HCT116 (cell line): ENCODE data around the gene PAQR4. TPM values are rescaled to one million over a fixed set of nuclear protein-coding genes. Genes with fewer than 3 reads are reported as not detected.

Experiments used
- ATAC-seq: fragments of 200-7000 bp; cut with Tn5 transposase; 2 replicates; pipeline ENCODE4 v1.9.1; 2020; ENCODE audit warnings: mild to moderate bottlenecking, moderate library complexity
- BruUV-seq: library from RNA; stranded (reverse); fragments of 400-500 nt; replicated peaks from 2 replicates; lab custom pipeline; 2021; lab: Mats Ljungman, UMichigan
- CTCF ChIA-PET: fragments of 300-600 bp; sonication (Branson Sonifier 250); formaldehyde crosslinking; loops from one replicate; lab custom pipeline; 2021; ENCODE audit warnings: antibody characterized with exemption; lab: Charles Lee
- POLR2A ChIA-PET: fragments of 300-600, 350-600 bp; sonication (Branson Sonifier 250); formaldehyde crosslinking; loops from one replicate; lab custom pipeline; 2021; ENCODE audit warnings: antibody characterized with exemption; lab: Charles Lee
- RAD21 ChIA-PET, 2 experiments: fragments of 300-600 bp; sonication (Branson Sonifier 250); formaldehyde crosslinking; loops; one replicate each; lab custom pipeline; 2023; ENCODE audit warnings: low total read pairs in 2 of 2; ENCODE audit not compliant: uncharacterized antibody in 2 of 2, unreplicated experiment in 2 of 2, low non-redundant PET in 1 of 2; lab: Charles Lee
- DNase-seq: peaks from one replicate; pipeline ENCODE4 v3.0.0-alpha.2; 2010; ENCODE audit warnings: low read depth, low spot score
- H2AFZ ChIP-seq: fragments of 200-600 bp; shearing (Covaris generic), sonication (generic); 2 replicates; pipeline ENCODE4 v1.6.1; 2017; ENCODE audit warnings: low read depth, mixed run types, mixed read lengths, antibody characterized with exemption, low read length; ENCODE audit not compliant: poor library complexity, severe bottlenecking
- H3K27ac ChIP-seq: 2 replicates; pipeline ENCODE4 v1.5.1; 2012; ENCODE audit warnings: low read depth, low read length
- H3K27me3 ChIP-seq: fragments of 200-600 bp; sonication (generic); 2 replicates; pipeline ENCODE4 v1.6.1; 2016; ENCODE audit warnings: mixed run types, low read length, mixed read lengths; ENCODE audit not compliant: insufficient read depth
- H3K36me3 ChIP-seq, 2 experiments: fragments of 200-500 bp in 1 of 2; fragments of 200-600 bp in 1 of 2; sonication (Bioruptor generic) in 1 of 2; sonication (generic) in 1 of 2; 2 replicates each; pipeline versions ENCODE4 v1.5.1 to v1.6.1; 2014 to 2016; ENCODE audit warnings: low read length in 2 of 2, inconsistent platforms in 1 of 2, mixed read lengths in 1 of 2, mixed run types in 1 of 2; ENCODE audit not compliant: insufficient read depth in 2 of 2, control insufficient read depth in 1 of 2
- H3K4me1 ChIP-seq, 2 experiments: fragments of 200-600 bp in 1 of 2; sonication (generic) in 1 of 2; 2 replicates each; pipeline versions ENCODE4 v1.5.1 to v1.6.1; 2012 to 2017; ENCODE audit warnings: low read length in 2 of 2, inconsistent platforms in 1 of 2, mild to moderate bottlenecking in 1 of 2, mixed read lengths in 1 of 2, mixed run types in 1 of 2, moderate library complexity in 1 of 2; ENCODE audit not compliant: insufficient read depth in 2 of 2, control insufficient read depth in 1 of 2
- H3K4me2 ChIP-seq: fragments of 200-600 bp; sonication (generic); 2 replicates; pipeline ENCODE4 v1.6.1; 2017; ENCODE audit warnings: mixed run types, low read length, mixed read lengths
- H3K4me3 ChIP-seq, 2 experiments: fragments of 200-600 bp in 1 of 2; sonication (generic) in 1 of 2; replicated peaks in 1 of 2; 2 replicates each; pipeline ENCODE4 v1.5.1; 2011 to 2016; ENCODE audit warnings: low read length in 2 of 2, control low read depth in 1 of 2, low read depth in 1 of 2, mild to moderate bottlenecking in 1 of 2, mixed read lengths in 1 of 2, mixed run types in 1 of 2
- H3K79me2 ChIP-seq: fragments of 200-600 bp; sonication (generic); 2 replicates; pipeline ENCODE4 v1.6.1; 2017; ENCODE audit warnings: mild to moderate bottlenecking, mixed run types, low read length, moderate library complexity, mixed read lengths; ENCODE audit not compliant: insufficient read depth
- H3K9ac ChIP-seq: fragments of 200-600 bp; sonication (generic); 2 replicates; pipeline ENCODE4 v1.6.1; 2016; ENCODE audit warnings: low read length, mixed read lengths
- H3K9me2 ChIP-seq: fragments of 200-600 bp; sonication (generic), shearing (Covaris generic); 2 replicates; pipeline ENCODE4 v1.6.1; 2017; ENCODE audit warnings: mixed run types, mild to moderate bottlenecking, moderate library complexity; ENCODE audit not compliant: insufficient read depth
- H3K9me3 ChIP-seq, 2 experiments: fragments of 200-500 bp in 1 of 2; fragments of 200-600 bp in 1 of 2; sonication (Bioruptor generic) in 1 of 2; sonication (generic) in 1 of 2; 2 replicates each; pipeline ENCODE4 v1.6.1; 2014 to 2017; ENCODE audit warnings: low read length in 2 of 2, mixed read lengths in 2 of 2, inconsistent platforms in 1 of 2, low read depth in 1 of 2, mild to moderate bottlenecking in 1 of 2, mixed run types in 1 of 2, moderate library complexity in 1 of 2; ENCODE audit not compliant: control insufficient read depth in 1 of 2, insufficient read depth in 1 of 2
- H4K20me1 ChIP-seq: fragments of 200-600 bp; sonication (generic), shearing (Covaris generic); 2 replicates; pipeline ENCODE4 v1.6.1; 2017; ENCODE audit warnings: mixed run types, mild to moderate bottlenecking, moderate library complexity; ENCODE audit not compliant: insufficient read depth
- CBX3 ChIP-seq: IDR thresholded peaks from 2 replicates; pipeline ENCODE4 v1.6.1; 2012; ENCODE audit warnings: low read depth
- ELF1 ChIP-seq: IDR thresholded peaks from 2 replicates; pipeline ENCODE4 v1.6.1; 2012; ENCODE audit warnings: low read depth, borderline replicate concordance
- EZH2 ChIP-seq: fragments of 200-600 bp; sonication (generic); IDR thresholded peaks from 2 replicates; pipeline ENCODE4 v1.6.1; 2017; ENCODE audit warnings: antibody characterized with exemption, mixed run types
- EZH2phosphoT487 ChIP-seq: fragments of 200-600 bp; IDR thresholded peaks from 2 replicates; pipeline ENCODE4 v1.6.1; 2018; ENCODE audit warnings: antibody characterized with exemption, borderline replicate concordance
- FOSL1 ChIP-seq: IDR thresholded peaks from 2 replicates; pipeline ENCODE4 v1.6.1; 2012; ENCODE audit warnings: low read depth
- POLR2A ChIP-seq: IDR thresholded peaks from 2 replicates; pipeline ENCODE4 v1.7.0; 2011; ENCODE audit warnings: borderline replicate concordance; ENCODE audit not compliant: insufficient read depth, insufficient read length; ENCODE audit errors: extremely low read depth
- POLR2AphosphoS5 ChIP-seq: IDR thresholded peaks from 2 replicates; pipeline ENCODE4 v1.6.1; 2011; ENCODE audit warnings: mild to moderate bottlenecking, low read depth, low read length, moderate library complexity
- RAD21 ChIP-seq: IDR thresholded peaks from 2 replicates; pipeline ENCODE4 v1.6.1; 2012; ENCODE audit warnings: low read depth, mild to moderate bottlenecking
- SP1 ChIP-seq: IDR thresholded peaks from 2 replicates; pipeline ENCODE4 v1.6.1; 2012; ENCODE audit warnings: low read depth
- SRF ChIP-seq: IDR thresholded peaks from 2 replicates; pipeline ENCODE4 v1.6.1; 2012; ENCODE audit warnings: low read depth
- TCF7L2 ChIP-seq: IDR thresholded peaks from 2 replicates; pipeline ENCODE4 v1.7.0; 2011; ENCODE audit warnings: borderline replicate concordance, inconsistent platforms; ENCODE audit not compliant: insufficient read depth, insufficient read length; ENCODE audit errors: extremely low read depth
- YY1 ChIP-seq: IDR thresholded peaks from 2 replicates; pipeline ENCODE4 v1.6.1; 2011; ENCODE audit warnings: low read length, low read depth, moderate library complexity, mild to moderate bottlenecking; ENCODE audit not compliant: insufficient replicate concordance; ENCODE audit errors: extremely low read depth
- ZFX ChIP-seq: fragments of 450-650 bp; IDR thresholded peaks from 2 replicates; pipeline ENCODE4 v1.6.1; 2017
- intact Hi-C: fragments of 100-400 bp; cut with micrococcal nuclease; formaldehyde crosslinking; loops from 2 replicates; pipeline ENCODE4 v1.10.0; 2022
- total RNA-seq: library from RNA; stranded (reverse); gene quantifications from one replicate; pipeline ENCODE4 v1.2.1, GENCODE V29; 2021; ENCODE audit not compliant: unreplicated experiment
- TF ChIP-seq, protein P1 (sequence below), 3 experiments: fragments of 200-600 bp in 1 of 3; sonication (generic) in 1 of 3; IDR thresholded peaks in 2 of 3; conservative IDR thresholded peaks in 1 of 3; 2 replicates each; pipeline ENCODE4 v1.5.1; 2012 to 2017; ENCODE audit warnings: low read depth in 2 of 3, low read length in 2 of 3, antibody characterized with exemption in 1 of 3, borderline replicate concordance in 1 of 3, control low read depth in 1 of 3, mild to moderate bottlenecking in 1 of 3, mixed read lengths in 1 of 3, mixed run types in 1 of 3, moderate library complexity in 1 of 3; ENCODE audit not compliant: insufficient read depth in 1 of 3
- TF ChIP-seq, protein P2 (sequence below): IDR thresholded peaks from 2 replicates; pipeline ENCODE4 v1.6.1; 2012; ENCODE audit warnings: low read depth
- TF ChIP-seq, protein P3 (sequence below): IDR thresholded peaks from 2 replicates; pipeline ENCODE4 v1.6.1; 2011; ENCODE audit warnings: mild to moderate bottlenecking, low read length, moderate library complexity; ENCODE audit not compliant: insufficient replicate concordance; ENCODE audit errors: extremely low read depth
- TF ChIP-seq, protein P4 (sequence below): IDR thresholded peaks from 2 replicates; pipeline ENCODE4 v1.6.1; 2012

Gene PAQR4
- total RNA-seq, 1 experiment from 2014 or later, result 45.6 TPM

DNA sequence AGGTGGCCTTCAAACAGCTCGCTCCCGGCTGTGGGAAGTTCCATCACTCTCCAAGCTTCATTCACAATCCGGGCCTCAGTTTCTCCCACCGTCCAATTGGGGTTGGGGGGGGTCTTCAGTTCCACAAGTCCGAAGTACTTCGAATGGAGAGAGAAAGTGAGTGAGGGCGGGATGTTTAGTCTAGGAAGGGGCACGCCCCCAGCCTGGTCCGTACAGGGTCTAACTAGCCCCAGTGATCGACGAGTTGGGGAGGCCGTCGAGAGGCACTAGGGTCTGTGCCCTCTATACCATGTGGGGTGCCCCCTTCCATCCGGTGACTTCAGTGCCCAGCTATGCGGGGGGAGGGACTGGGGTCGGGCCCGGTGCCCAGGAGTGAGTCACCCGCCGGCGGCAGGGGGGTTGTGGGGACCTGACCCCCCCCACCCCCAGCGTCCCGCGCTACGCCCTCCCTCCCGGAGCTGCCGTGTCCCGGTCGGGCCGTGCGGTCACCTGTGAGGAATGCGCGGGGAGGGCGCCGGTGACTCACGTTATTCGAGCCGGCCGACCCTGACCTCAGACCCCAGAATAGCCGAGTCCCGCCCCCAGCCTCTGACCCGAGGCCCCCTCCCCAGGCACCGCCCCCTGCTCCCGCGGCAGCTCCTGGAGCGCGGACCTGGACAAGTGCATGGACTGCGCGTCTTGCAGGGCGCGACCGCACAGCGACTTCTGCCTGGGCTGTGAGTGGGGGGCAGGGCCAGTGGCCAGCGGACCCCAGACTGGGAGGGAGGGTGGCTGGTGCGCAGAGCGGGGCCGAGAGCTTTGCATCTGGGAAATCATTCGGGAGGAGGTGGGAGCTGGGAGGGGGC lies 51.7 kb downstream of the PAQR4 start:
- peak; percentile 66 for DNase-seq
- Histone ChIP-seq H2AFZ (no peak overlapping the region), H3K9ac (peak overlapping the region; percentile 99), H3K79me2 (peaks cover 26% of the 10 kb centered on the region; the same call in 1 of the 2 replicates), H3K9me3 (no peaks in the 10 kb centered on the region), H3K27me3 (no peaks in the 10 kb centered on the region), H3K27ac (peak overlapping the region; percentile 100), H3K36me3 (peaks cover 0 to 17% of the 10 kb centered on the region in 2 experiments; a peak in 1 of 4 replicates), H3K4me1 (peaks cover 27 to 61% of the 10 kb centered on the region in 2 experiments), H3K4me3 (peak overlapping the region; percentile 94 to 95), H4K20me1 (no peaks in the 10 kb centered on the region), H3K4me2 (peak overlapping the region; percentile 86), H3K9me2 (no peaks in the 10 kb centered on the region)
- ATAC-seq, result peak; percentile 20
- RAD21 ChIA-PET, result interaction anchor here in 1 of 2 experiments (0.7 kb wide), 1 partner anchor 11 kb away, joined by 3 read pairs; no protein-coding TSS in a partner anchor
- TSS peak; percentile 59 for BruUV-seq
- TF ChIP-seq TCF7L2 (peak; percentile 44), YY1 (peak; percentile 30), POLR2AphosphoS5 (peak; percentile 29; the same call in 1 of the 2 replicates), SRF (no peak), SP1 (no peak), FOSL1 (no peak), ZFX (no peak), ELF1 (no peak), POLR2A (no peak), EZH2phosphoT487 (no peak), RAD21 (no peak), EZH2 (no peak), CBX3 (no peak)
- TF ChIP-seq, protein P1, sequence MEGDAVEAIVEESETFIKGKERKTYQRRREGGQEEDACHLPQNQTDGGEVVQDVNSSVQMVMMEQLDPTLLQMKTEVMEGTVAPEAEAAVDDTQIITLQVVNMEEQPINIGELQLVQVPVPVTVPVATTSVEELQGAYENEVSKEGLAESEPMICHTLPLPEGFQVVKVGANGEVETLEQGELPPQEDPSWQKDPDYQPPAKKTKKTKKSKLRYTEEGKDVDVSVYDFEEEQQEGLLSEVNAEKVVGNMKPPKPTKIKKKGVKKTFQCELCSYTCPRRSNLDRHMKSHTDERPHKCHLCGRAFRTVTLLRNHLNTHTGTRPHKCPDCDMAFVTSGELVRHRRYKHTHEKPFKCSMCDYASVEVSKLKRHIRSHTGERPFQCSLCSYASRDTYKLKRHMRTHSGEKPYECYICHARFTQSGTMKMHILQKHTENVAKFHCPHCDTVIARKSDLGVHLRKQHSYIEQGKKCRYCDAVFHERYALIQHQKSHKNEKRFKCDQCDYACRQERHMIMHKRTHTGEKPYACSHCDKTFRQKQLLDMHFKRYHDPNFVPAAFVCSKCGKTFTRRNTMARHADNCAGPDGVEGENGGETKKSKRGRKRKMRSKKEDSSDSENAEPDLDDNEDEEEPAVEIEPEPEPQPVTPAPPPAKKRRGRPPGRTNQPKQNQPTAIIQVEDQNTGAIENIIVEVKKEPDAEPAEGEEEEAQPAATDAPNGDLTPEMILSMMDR (IDR thresholded peaks at IDR 0.05 in 2 of 3, conservative IDR thresholded peaks at IDR 0.05 in 1 of 3; ENCODE audit: borderline replicate concordance in 1 of 3, insufficient read depth in 1 of 3, low read depth in 2 of 3, low read length in 2 of 3), result no peak
- TF ChIP-seq, protein P2, sequence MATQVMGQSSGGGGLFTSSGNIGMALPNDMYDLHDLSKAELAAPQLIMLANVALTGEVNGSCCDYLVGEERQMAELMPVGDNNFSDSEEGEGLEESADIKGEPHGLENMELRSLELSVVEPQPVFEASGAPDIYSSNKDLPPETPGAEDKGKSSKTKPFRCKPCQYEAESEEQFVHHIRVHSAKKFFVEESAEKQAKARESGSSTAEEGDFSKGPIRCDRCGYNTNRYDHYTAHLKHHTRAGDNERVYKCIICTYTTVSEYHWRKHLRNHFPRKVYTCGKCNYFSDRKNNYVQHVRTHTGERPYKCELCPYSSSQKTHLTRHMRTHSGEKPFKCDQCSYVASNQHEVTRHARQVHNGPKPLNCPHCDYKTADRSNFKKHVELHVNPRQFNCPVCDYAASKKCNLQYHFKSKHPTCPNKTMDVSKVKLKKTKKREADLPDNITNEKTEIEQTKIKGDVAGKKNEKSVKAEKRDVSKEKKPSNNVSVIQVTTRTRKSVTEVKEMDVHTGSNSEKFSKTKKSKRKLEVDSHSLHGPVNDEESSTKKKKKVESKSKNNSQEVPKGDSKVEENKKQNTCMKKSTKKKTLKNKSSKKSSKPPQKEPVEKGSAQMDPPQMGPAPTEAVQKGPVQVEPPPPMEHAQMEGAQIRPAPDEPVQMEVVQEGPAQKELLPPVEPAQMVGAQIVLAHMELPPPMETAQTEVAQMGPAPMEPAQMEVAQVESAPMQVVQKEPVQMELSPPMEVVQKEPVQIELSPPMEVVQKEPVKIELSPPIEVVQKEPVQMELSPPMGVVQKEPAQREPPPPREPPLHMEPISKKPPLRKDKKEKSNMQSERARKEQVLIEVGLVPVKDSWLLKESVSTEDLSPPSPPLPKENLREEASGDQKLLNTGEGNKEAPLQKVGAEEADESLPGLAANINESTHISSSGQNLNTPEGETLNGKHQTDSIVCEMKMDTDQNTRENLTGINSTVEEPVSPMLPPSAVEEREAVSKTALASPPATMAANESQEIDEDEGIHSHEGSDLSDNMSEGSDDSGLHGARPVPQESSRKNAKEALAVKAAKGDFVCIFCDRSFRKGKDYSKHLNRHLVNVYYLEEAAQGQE, result no peak
- TF ChIP-seq, protein P3, sequence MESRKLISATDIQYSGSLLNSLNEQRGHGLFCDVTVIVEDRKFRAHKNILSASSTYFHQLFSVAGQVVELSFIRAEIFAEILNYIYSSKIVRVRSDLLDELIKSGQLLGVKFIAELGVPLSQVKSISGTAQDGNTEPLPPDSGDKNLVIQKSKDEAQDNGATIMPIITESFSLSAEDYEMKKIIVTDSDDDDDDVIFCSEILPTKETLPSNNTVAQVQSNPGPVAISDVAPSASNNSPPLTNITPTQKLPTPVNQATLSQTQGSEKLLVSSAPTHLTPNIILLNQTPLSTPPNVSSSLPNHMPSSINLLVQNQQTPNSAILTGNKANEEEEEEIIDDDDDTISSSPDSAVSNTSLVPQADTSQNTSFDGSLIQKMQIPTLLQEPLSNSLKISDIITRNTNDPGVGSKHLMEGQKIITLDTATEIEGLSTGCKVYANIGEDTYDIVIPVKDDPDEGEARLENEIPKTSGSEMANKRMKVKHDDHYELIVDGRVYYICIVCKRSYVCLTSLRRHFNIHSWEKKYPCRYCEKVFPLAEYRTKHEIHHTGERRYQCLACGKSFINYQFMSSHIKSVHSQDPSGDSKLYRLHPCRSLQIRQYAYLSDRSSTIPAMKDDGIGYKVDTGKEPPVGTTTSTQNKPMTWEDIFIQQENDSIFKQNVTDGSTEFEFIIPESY, result no peak
- TF ChIP-seq, protein P4, sequence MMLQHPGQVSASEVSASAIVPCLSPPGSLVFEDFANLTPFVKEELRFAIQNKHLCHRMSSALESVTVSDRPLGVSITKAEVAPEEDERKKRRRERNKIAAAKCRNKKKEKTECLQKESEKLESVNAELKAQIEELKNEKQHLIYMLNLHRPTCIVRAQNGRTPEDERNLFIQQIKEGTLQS, result no peak
- intact Hi-C loops, result loop anchor here (5.0 kb wide), 2 partner anchors 39 to 864 kb away; partner anchors contain the start of genes PKMYT1 and TRAF7
- POLR2A ChIA-PET, result interaction anchor here (0.5 to 8.2 kb wide), 21 partner anchors 9 to 1769 kb away, joined by 3 to 188 read pairs (median 4); partner anchors contain the start of genes CLDN9, KREMEN2, MMP25 and PAQR4
- CTCF ChIA-PET, result interaction anchor here (0.8 to 6.1 kb wide), 9 partner anchors 8 to 38 kb away, joined by 3 to 39 read pairs (median 5); no protein-coding TSS in a partner anchor
